Activated CD8-positive, alpha-beta memory T cell treated with anti-CD3 and anti-CD28 coated beads for 36 hours (primary cell): ENCODE results near the gene SRGAP1. TPM values are rescaled to one million over a fixed set of nuclear protein-coding genes. Genes with fewer than 3 reads are reported as not detected.
"Not testable (repeated sequence)": the region's sequence is repeated elsewhere in the genome, so short reads cannot be mapped to it uniquely, and the experiment has no call there.

ENCODE experiments used
- CTCF ChIA-PET: fragments of 350-600 bp; sonication (Branson Sonifier 250); formaldehyde crosslinking; loops from one replicate; lab custom pipeline; 2021; ENCODE audit warnings: antibody characterized with exemption; lab: Charles Lee
- POLR2A ChIA-PET: fragments of 350-600 bp; sonication (Branson Sonifier 250); formaldehyde crosslinking; loops from one replicate; lab custom pipeline; 2021; ENCODE audit warnings: antibody characterized with exemption; lab: Charles Lee
- total RNA-seq, 2 experiments: library from RNA; stranded (reverse); gene quantifications; one replicate each; pipeline ENCODE4 v1.2.3, GENCODE V29; 2021

Gene SRGAP1
- total RNA-seq, 2 experiments from 2014 or later: 0.46 to 0.69 TPM

- CTCF ChIA-PET: no interaction called here
Observed at GRCh38 chr12:64016521-64016920, 172.0 kb downstream of the SRGAP1 start.

GRCh38 chr12:64018116-64018515 is 173.6 kb downstream of the SRGAP1 start:
- CTCF ChIA-PET, POLR2A ChIA-PET: not testable (repeated sequence)

More at GRCh38 chr12:64016521-64016920, 172.0 kb downstream of the SRGAP1 start:
- POLR2A ChIA-PET: no interaction called here

GRCh38 chr12:64018524-64018923 is 174.0 kb downstream of the SRGAP1 start:
- POLR2A ChIA-PET: no interaction called here
- CTCF ChIA-PET: no interaction called here

GRCh38 chr12:64019101-64019500 is 174.6 kb downstream of the SRGAP1 start:
- POLR2A ChIA-PET: no interaction called here
- CTCF ChIA-PET: no interaction called here

- ChIA-PET POLR2A (no interaction called here), CTCF (no interaction called here)
Observed at GRCh38 chr12:64019654-64020053, 175.2 kb downstream of the SRGAP1 start.

GRCh38 chr12:64025174-64025958 is 180.9 kb downstream of the SRGAP1 start:
- POLR2A ChIA-PET: no interaction called here
- CTCF ChIA-PET: interaction anchor here (0.7 kb wide), 1 partner anchor 690 kb away, joined by 3 read pairs; no protein-coding TSS in a partner anchor

GRCh38 chr12:64027311-64027710 is 182.8 kb downstream of the SRGAP1 start:
- ChIA-PET CTCF (no interaction called here), POLR2A (no interaction called here)

GRCh38 chr12:64028541-64028940 is 184.0 kb downstream of the SRGAP1 start:
- CTCF ChIA-PET: no interaction called here

GRCh38 chr12:64029013-64029857 is 184.7 kb downstream of the SRGAP1 start:
- CTCF ChIA-PET: no interaction called here
- POLR2A ChIA-PET: no interaction called here

More at GRCh38 chr12:64028541-64028940, 184.0 kb downstream of the SRGAP1 start:
- POLR2A ChIA-PET: no interaction called here

- ChIA-PET CTCF (no interaction called here), POLR2A (no interaction called here)
Observed at GRCh38 chr12:64030155-64030554, 185.7 kb downstream of the SRGAP1 start.

GRCh38 chr12:64034056-64034455 is 189.6 kb downstream of the SRGAP1 start:
- CTCF ChIA-PET, POLR2A ChIA-PET: not testable (repeated sequence)

GRCh38 chr12:64034901-64035576 is 190.5 kb downstream of the SRGAP1 start:
- CTCF ChIA-PET: no interaction called here
- POLR2A ChIA-PET: no interaction called here

- POLR2A ChIA-PET: no interaction called here
- CTCF ChIA-PET: no interaction called here
Observed at GRCh38 chr12:64036414-64036813, 191.9 kb downstream of the SRGAP1 start.

GRCh38 chr12:64039281-64039871 is 194.9 kb downstream of the SRGAP1 start:
- ChIA-PET POLR2A (no interaction called here), CTCF (no interaction called here)

- ChIA-PET POLR2A (no interaction called here), CTCF (no interaction called here)
Observed at GRCh38 chr12:64042911-64043310, 198.4 kb downstream of the SRGAP1 start.

- POLR2A ChIA-PET: no interaction called here
- CTCF ChIA-PET: no interaction called here
Observed at GRCh38 chr12:64044191-64044590, 199.7 kb downstream of the SRGAP1 start.

GRCh38 chr12:64051057-64051456 is 206.6 kb downstream of the SRGAP1 start:
- CTCF ChIA-PET: no interaction called here
- POLR2A ChIA-PET: no interaction called here

- POLR2A ChIA-PET: no interaction called here
- CTCF ChIA-PET: no interaction called here
Observed at GRCh38 chr12:64053117-64053516, 208.6 kb downstream of the SRGAP1 start.

GRCh38 chr12:64054079-64054520 is 209.6 kb downstream of the SRGAP1 start:
- CTCF ChIA-PET: no interaction called here

GRCh38 chr12:64056741-64057140 is 212.2 kb downstream of the SRGAP1 start:
- CTCF ChIA-PET: no interaction called here

More at GRCh38 chr12:64054079-64054520, 209.6 kb downstream of the SRGAP1 start:
- POLR2A ChIA-PET: no interaction called here

More at GRCh38 chr12:64056741-64057140, 212.2 kb downstream of the SRGAP1 start:
- POLR2A ChIA-PET: no interaction called here
